Endothelial cell of umbilical vein (primary cell): ENCODE measurements around the gene UNC119.

Experiments
- CTCF ChIP-seq, 2 donors: IDR thresholded peaks; 1 replicate in 1 of 2; 2 replicates in 1 of 2; pipeline ENCODE4 v1.5.1; 2011; ENCODE audit warnings: low read length in 2 of 2, mild to moderate bottlenecking in 2 of 2, moderate library complexity in 2 of 2, control low read depth in 1 of 2, inconsistent platforms in 1 of 2, low read depth in 1 of 2; ENCODE audit not compliant: insufficient read depth in 1 of 2; ENCODE audit errors: extremely low read depth in 1 of 2
- POLR2AphosphoS5 ChIP-seq: IDR thresholded peaks from 2 replicates; pipeline ENCODE4 v1.6.1; 2012; ENCODE audit warnings: low read depth, mild to moderate bottlenecking, control low read depth, low read length, moderate library complexity; ENCODE audit not compliant: insufficient read depth

GRCh38 chr17:28528327-28529012 is 24.0 kb downstream of the UNC119 start:
- TF ChIP-seq CTCF (IDR thresholded peaks at IDR 0.05; ENCODE audit: extremely low read depth in 1 of 2, insufficient read depth in 1 of 2, low read depth in 1 of 2, low read length in 2 of 2) (no peak), POLR2AphosphoS5 (no peak)
